Karpas-422 (cell line): ENCODE measurements around the gene ADD3. TPM values are rescaled to one million over a fixed set of nuclear protein-coding genes. Genes with fewer than 3 reads are reported as not detected.
A peak's percentile ranks its signal among the peaks of the same experiment; 100 is the strongest.

Experiments
- DNase-seq: peaks from one replicate; pipeline ENCODE4 v3.0.0-alpha.2; 2015
- H2AFZ ChIP-seq: fragments of 200-600 bp; sonication (generic); 2 replicates; pipeline ENCODE4 v1.6.1; 2014; ENCODE audit warnings: antibody characterized with exemption, low read length, mixed read lengths
- H3K27ac ChIP-seq: fragments of 200-600 bp; sonication (generic); 2 replicates; pipeline ENCODE4 v1.5.1; 2014; ENCODE audit warnings: mild to moderate bottlenecking, low read length, moderate library complexity
- H3K27me3 ChIP-seq: fragments of 200-600 bp; sonication (generic); 2 replicates; pipeline ENCODE4 v1.6.1; 2014; ENCODE audit warnings: low read length, mixed read lengths
- H3K36me3 ChIP-seq: fragments of 200-600 bp; sonication (generic); 2 replicates; pipeline ENCODE4 v1.6.1; 2014; ENCODE audit warnings: low read length, mixed read lengths; ENCODE audit not compliant: insufficient read depth
- H3K4me1 ChIP-seq: fragments of 200-600 bp; sonication (generic); 2 replicates; pipeline ENCODE4 v1.6.1; 2014; ENCODE audit warnings: mild to moderate bottlenecking, low read length, mixed read lengths
- H3K4me2 ChIP-seq: fragments of 200-600 bp; sonication (generic); 2 replicates; pipeline ENCODE4 v1.6.1; 2014; ENCODE audit warnings: low read length, low read depth, mild to moderate bottlenecking; ENCODE audit not compliant: poor library complexity, severe bottlenecking
- H3K4me3 ChIP-seq: fragments of 200-600 bp; sonication (generic); 2 replicates; pipeline ENCODE4 v1.5.1; 2014; ENCODE audit warnings: mild to moderate bottlenecking, antibody characterized with exemption, low read length, mixed read lengths
- H3K79me2 ChIP-seq: fragments of 200-600 bp; sonication (generic); 2 replicates; pipeline ENCODE4 v1.6.1; 2014; ENCODE audit warnings: mild to moderate bottlenecking, low read length, mixed read lengths
- H3K9ac ChIP-seq: fragments of 200-600 bp; sonication (generic); 2 replicates; pipeline ENCODE4 v1.6.0; 2014; ENCODE audit warnings: low read length
- H3K9me2 ChIP-seq: fragments of 200-600 bp; sonication (generic), shearing (Covaris generic); replicated peaks from 2 replicates; pipeline ENCODE4 v1.6.0; 2014; ENCODE audit warnings: mild to moderate bottlenecking, low read length, moderate library complexity; ENCODE audit not compliant: insufficient read depth
- H3K9me3 ChIP-seq: fragments of 300-700, 200-600 bp; sonication (generic); 2 replicates; pipeline ENCODE4 v1.6.1; 2014; ENCODE audit warnings: low read length, mixed read lengths
- H4K20me1 ChIP-seq: fragments of 200-600 bp; sonication (generic); 2 replicates; pipeline ENCODE4 v1.6.1; 2014; ENCODE audit warnings: mild to moderate bottlenecking, antibody characterized with exemption, low read length, low read depth; ENCODE audit not compliant: insufficient read depth
- total RNA-seq: library from RNA; depleted of rRNA; stranded (reverse); fragments of >200 nt; shearing (Covaris generic); gene quantifications from 2 replicates; pipeline ENCODE4 v1.2.3, GENCODE V29; 2014; ENCODE audit warnings: low replicate concordance

ADD3 gene
- total RNA-seq, 1 experiment from 2014 or later = 16.5 TPM

- Histone ChIP-seq H3K9ac (no peak overlapping the region), H3K9me2 (no peaks in the 10 kb centered on the region), H3K27ac (no peak overlapping the region), H2AFZ (no peak overlapping the region), H3K4me3 (no peak overlapping the region), H4K20me1 (no peaks in the 10 kb centered on the region), H3K79me2 (no peaks in the 10 kb centered on the region), H3K9me3 (no peaks in the 10 kb centered on the region), H3K4me2 (no peak overlapping the region), H3K4me1 (peaks cover 13% of the 10 kb centered on the region), H3K36me3 (no peaks in the 10 kb centered on the region), H3K27me3 (no peaks in the 10 kb centered on the region)
- no peak for DNase-seq
Measured at GRCh38 chr10:109974504-109975191, 33.1 kb upstream of the ADD3 start.

DNA sequence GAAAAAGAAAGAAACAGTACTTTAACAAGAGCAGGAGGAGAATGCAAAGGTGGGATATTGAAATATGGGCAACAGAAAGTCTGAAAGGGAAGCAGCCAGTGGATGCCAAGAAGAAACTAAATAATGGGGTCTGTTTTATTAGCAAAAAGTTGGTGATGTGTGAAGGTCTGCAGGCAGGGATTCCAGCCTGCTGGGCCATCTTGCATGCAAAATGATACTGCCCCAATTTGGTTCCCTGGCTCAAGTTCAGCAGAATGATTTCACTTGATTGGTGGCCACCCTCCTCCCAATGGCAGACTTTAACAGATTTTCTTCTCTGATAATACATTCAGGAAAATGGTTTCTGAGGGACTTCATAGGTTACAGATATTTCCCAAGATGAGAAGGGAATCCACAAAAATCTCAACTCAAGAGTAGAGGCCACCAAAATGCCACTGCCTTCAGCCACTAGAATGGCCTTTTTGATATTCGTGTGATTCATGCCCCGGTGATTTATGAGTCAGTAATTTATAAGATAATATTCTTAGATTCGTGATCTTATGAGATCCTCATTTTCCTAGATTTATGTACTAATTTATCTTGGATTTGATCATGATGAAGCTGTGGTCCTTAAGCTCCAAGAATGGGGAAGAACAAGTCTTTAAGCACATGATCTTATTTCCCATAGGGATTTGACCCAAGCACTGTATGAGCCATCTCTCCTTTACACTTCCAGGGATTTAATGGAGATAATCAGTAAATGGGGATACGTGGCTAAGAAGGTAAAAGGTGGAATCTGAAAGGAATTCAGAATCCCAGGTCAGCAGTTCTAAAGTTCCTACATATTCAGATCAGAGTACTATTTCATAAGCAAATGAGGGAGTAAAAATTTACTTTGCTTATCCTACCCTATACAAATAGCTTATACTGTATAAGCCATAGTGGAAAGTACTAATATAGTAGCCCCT lies 32.3 kb upstream of the ADD3 start:
- Histone ChIP-seq H3K4me1 (peaks cover 13% of the 10 kb centered on the region), H2AFZ (no peak overlapping the region), H3K4me3 (no peak overlapping the region), H3K4me2 (no peak overlapping the region), H3K27me3 (no peaks in the 10 kb centered on the region), H3K36me3 (no peaks in the 10 kb centered on the region), H4K20me1 (no peaks in the 10 kb centered on the region), H3K27ac (no peak overlapping the region), H3K79me2 (no peaks in the 10 kb centered on the region), H3K9me3 (no peaks in the 10 kb centered on the region), H3K9ac (no peak overlapping the region), H3K9me2 (no peaks in the 10 kb centered on the region)
- no peak for DNase-seq

- Histone ChIP-seq H3K27ac (no peak overlapping the region), H3K27me3 (no peaks in the 10 kb centered on the region), H3K9me2 (no peaks in the 10 kb centered on the region), H3K9me3 (no peaks in the 10 kb centered on the region), H4K20me1 (no peaks in the 10 kb centered on the region), H3K79me2 (no peaks in the 10 kb centered on the region), H3K4me3 (no peak overlapping the region), H3K36me3 (no peaks in the 10 kb centered on the region), H3K4me2 (no peak overlapping the region), H2AFZ (no peak overlapping the region), H3K4me1 (peaks cover 13% of the 10 kb centered on the region), H3K9ac (no peak overlapping the region)
- no peak for DNase-seq
Measured at GRCh38 chr10:109976681-109977080, 31.1 kb upstream of the ADD3 start.

- Histone ChIP-seq H3K4me2 (no peak overlapping the region), H3K27ac (no peak overlapping the region), H3K36me3 (no peaks in the 10 kb centered on the region), H2AFZ (no peak overlapping the region), H4K20me1 (no peaks in the 10 kb centered on the region), H3K27me3 (no peaks in the 10 kb centered on the region), H3K9me2 (no peaks in the 10 kb centered on the region), H3K9me3 (no peaks in the 10 kb centered on the region), H3K4me1 (peaks cover 13% of the 10 kb centered on the region), H3K4me3 (no peak overlapping the region), H3K79me2 (no peaks in the 10 kb centered on the region), H3K9ac (no peak overlapping the region)
- no peak for DNase-seq
Measured at GRCh38 chr10:109977382-109977806, 30.4 kb upstream of the ADD3 start.

DNA sequence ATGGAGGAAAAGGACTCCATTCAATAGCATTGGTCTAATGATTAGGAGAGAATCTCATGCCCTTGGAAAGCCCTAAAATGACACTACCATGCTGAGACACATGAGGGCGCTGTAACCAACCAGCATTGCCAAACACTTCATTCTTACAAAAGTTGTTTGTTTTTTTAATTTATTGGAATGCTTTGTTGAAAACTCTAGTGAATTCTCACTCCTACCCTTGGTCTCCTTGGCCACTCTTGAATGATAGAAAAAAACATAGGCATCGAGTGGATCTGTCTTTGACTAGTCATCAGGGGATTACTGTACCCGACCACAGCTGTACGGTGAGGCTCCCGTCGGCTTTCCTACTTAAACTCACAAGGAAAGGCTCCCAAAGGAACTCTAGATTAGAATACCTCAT lies 29.3 kb upstream of the ADD3 start:
- Histone ChIP-seq H3K27ac (no peak overlapping the region), H3K4me1 (peaks cover 13% of the 10 kb centered on the region), H2AFZ (no peak overlapping the region), H3K4me3 (no peak overlapping the region), H3K36me3 (no peaks in the 10 kb centered on the region), H3K9ac (no peak overlapping the region), H3K27me3 (no peaks in the 10 kb centered on the region), H3K4me2 (no peak overlapping the region), H3K9me3 (no peaks in the 10 kb centered on the region), H3K79me2 (no peaks in the 10 kb centered on the region), H3K9me2 (no peaks in the 10 kb centered on the region), H4K20me1 (no peaks in the 10 kb centered on the region)
- peak; percentile 72 for DNase-seq

- H3K27me3 ChIP-seq = no peaks in the 10 kb centered on the region
- no peaks in the 10 kb centered on the region for H3K9me2 ChIP-seq
- H3K9ac ChIP-seq = no peak overlapping the region
- H3K27ac ChIP-seq = no peak overlapping the region
- H3K79me2 ChIP-seq = no peaks in the 10 kb centered on the region
- H3K4me2 ChIP-seq = no peak overlapping the region
- H3K4me3 ChIP-seq = no peak overlapping the region
- no peaks in the 10 kb centered on the region for H4K20me1 ChIP-seq
- 0 out of 2 replicates have a peak overlapping the region, but pooled peaks have one; percentile 36 for H2AFZ ChIP-seq
- no peaks in the 10 kb centered on the region for H3K9me3 ChIP-seq
- no peaks in the 10 kb centered on the region for H3K36me3 ChIP-seq
- DNase-seq = no peak
- peaks cover 13% of the 10 kb centered on the region for H3K4me1 ChIP-seq
Measured at GRCh38 chr10:109979215-109979614, 28.6 kb upstream of the ADD3 start.

GRCh38 chr10:109981650-109982049 lies 26.1 kb upstream of the ADD3 start:
- no peaks in the 10 kb centered on the region for H3K27me3 ChIP-seq
- no peaks in the 10 kb centered on the region for H3K4me1 ChIP-seq
- H3K9me3 ChIP-seq = no peaks in the 10 kb centered on the region
- no peaks in the 10 kb centered on the region for H3K36me3 ChIP-seq
- no peak overlapping the region for H3K4me3 ChIP-seq
- no peak overlapping the region for H2AFZ ChIP-seq
- H3K9ac ChIP-seq = no peak overlapping the region
- no peak overlapping the region for H3K4me2 ChIP-seq
- no peak for DNase-seq
- no peaks in the 10 kb centered on the region for H3K79me2 ChIP-seq
- H4K20me1 ChIP-seq = no peaks in the 10 kb centered on the region
- H3K27ac ChIP-seq = no peak overlapping the region
- no peaks in the 10 kb centered on the region for H3K9me2 ChIP-seq

DNA sequence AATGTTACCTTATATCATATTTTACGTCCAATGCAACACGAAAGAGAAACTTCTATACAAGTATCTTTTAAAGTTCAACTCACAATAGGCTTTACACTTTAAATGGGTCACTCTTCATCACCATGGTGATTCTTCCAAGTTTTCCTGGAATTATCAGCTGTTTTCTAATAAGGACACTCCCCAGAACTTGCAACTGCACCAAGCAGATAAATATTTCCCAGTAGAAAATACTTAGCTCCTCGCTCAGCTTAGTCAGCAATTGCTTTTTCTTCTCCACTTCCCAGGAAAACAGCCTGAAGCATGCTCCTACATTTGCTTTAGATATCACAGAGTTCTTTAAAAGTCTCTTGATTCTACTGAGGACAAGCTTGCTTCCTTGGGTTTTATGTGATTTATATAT lies 25.7 kb upstream of the ADD3 start:
- no peak for DNase-seq
- Histone ChIP-seq H3K9me2 (no peaks in the 10 kb centered on the region), H3K79me2 (no peaks in the 10 kb centered on the region), H3K27me3 (no peaks in the 10 kb centered on the region), H3K4me2 (no peak overlapping the region), H3K9me3 (no peaks in the 10 kb centered on the region), H3K9ac (no peak overlapping the region), H2AFZ (no peak overlapping the region), H4K20me1 (no peaks in the 10 kb centered on the region), H3K27ac (no peak overlapping the region), H3K36me3 (no peaks in the 10 kb centered on the region), H3K4me3 (no peak overlapping the region), H3K4me1 (no peaks in the 10 kb centered on the region)
